Neuronal stem cell (in vitro differentiated cells): ENCODE results near the gene PLK3.

Experiments used
- DNase-seq: peaks from one replicate; pipeline ENCODE4 v3.0.0-alpha.2; 2013; ENCODE audit warnings: low spot score
- H2AFZ ChIP-seq: one replicate; pipeline ENCODE4 v1.6.1; 2013; ENCODE audit warnings: mild to moderate bottlenecking, low read length, inconsistent platforms
- H2AK5ac ChIP-seq: 2 replicates; pipeline ENCODE4 v1.6.1; 2013; ENCODE audit warnings: low read depth, mild to moderate bottlenecking, inconsistent platforms, low read length, moderate library complexity, mixed read lengths
- H2BK120ac ChIP-seq: 2 replicates; pipeline ENCODE4 v1.6.1; 2013; ENCODE audit warnings: low read depth, mild to moderate bottlenecking, inconsistent platforms, low read length, moderate library complexity, mixed read lengths
- H2BK12ac ChIP-seq: one replicate; pipeline ENCODE4 v1.6.1; 2013; ENCODE audit warnings: low read length, inconsistent platforms
- H2BK15ac ChIP-seq: 2 replicates; pipeline ENCODE4 v1.6.1; 2013; ENCODE audit warnings: mild to moderate bottlenecking, low read length, inconsistent platforms, mixed read lengths
- H2BK5ac ChIP-seq: one replicate; pipeline ENCODE4 v1.6.1; 2013; ENCODE audit warnings: inconsistent platforms, mild to moderate bottlenecking, low read length, moderate library complexity
- H3K14ac ChIP-seq: one replicate; pipeline ENCODE4 v1.6.1; 2013; ENCODE audit warnings: low read length, inconsistent platforms
- H3K18ac ChIP-seq: 2 replicates; pipeline ENCODE4 v1.6.1; 2013; ENCODE audit warnings: low read length, inconsistent platforms
- H3K23ac ChIP-seq: 2 replicates; pipeline ENCODE4 v1.6.1; 2013; ENCODE audit warnings: low read depth, mild to moderate bottlenecking, mixed read lengths, low read length, inconsistent platforms; ENCODE audit not compliant: poor library complexity
- H3K27ac ChIP-seq: replicated peaks from 3 replicates; pipeline ENCODE4 v1.5.1; 2013; ENCODE audit warnings: low read length, inconsistent platforms
- H3K27me3 ChIP-seq, 3 experiments: 2 replicates each; pipeline ENCODE4 v1.6.1; 2013; ENCODE audit warnings: low read length in 3 of 3, mild to moderate bottlenecking in 2 of 3, inconsistent platforms in 1 of 3, low read depth in 1 of 3, mixed read lengths in 1 of 3, moderate library complexity in 1 of 3; ENCODE audit not compliant: control insufficient read depth in 3 of 3, insufficient read depth in 3 of 3
- H3K36me3 ChIP-seq, 2 donors: replicated peaks in 1 of 2; 2 replicates each; pipeline ENCODE4 v1.6.1; 2013; ENCODE audit warnings: low read length in 2 of 2; ENCODE audit not compliant: control insufficient read depth in 2 of 2, insufficient read depth in 2 of 2
- H3K4ac ChIP-seq: 2 replicates; pipeline ENCODE4 v1.6.1; 2013; ENCODE audit warnings: inconsistent platforms, mild to moderate bottlenecking, low read length, moderate library complexity
- H3K4me1 ChIP-seq, 2 donors: 1 replicate in 1 of 2; 2 replicates in 1 of 2; pipeline ENCODE4 v1.6.1; 2013; ENCODE audit warnings: low read length in 2 of 2, low read depth in 1 of 2; ENCODE audit not compliant: control insufficient read depth in 2 of 2, insufficient read depth in 1 of 2
- H3K4me2 ChIP-seq: one replicate; pipeline ENCODE4 v1.6.1; 2013; ENCODE audit warnings: mild to moderate bottlenecking, low read length, inconsistent platforms; ENCODE audit not compliant: insufficient read depth, poor library complexity, severe bottlenecking
- H3K4me3 ChIP-seq, 2 donors: 2 replicates each; pipeline ENCODE4 v1.5.1; 2013; ENCODE audit warnings: low read length in 2 of 2, mild to moderate bottlenecking in 2 of 2, inconsistent platforms in 1 of 2, moderate library complexity in 1 of 2
- H3K79me1 ChIP-seq: one replicate; pipeline ENCODE4 v1.6.1; 2013; ENCODE audit warnings: low read depth, mild to moderate bottlenecking, inconsistent platforms, low read length, moderate library complexity
- H3K9ac ChIP-seq: one replicate; pipeline ENCODE4 v1.6.1; 2013; ENCODE audit warnings: mild to moderate bottlenecking, low read depth, low read length, inconsistent platforms; ENCODE audit not compliant: poor library complexity
- H3K9me3 ChIP-seq, 2 donors: replicated peaks in 1 of 2; 2 replicates each; pipeline versions ENCODE3 to v1.6.1; 2013; ENCODE audit warnings: low read length in 2 of 2, mild to moderate bottlenecking in 2 of 2, inconsistent platforms in 1 of 2, low read depth in 1 of 2, mixed read lengths in 1 of 2, moderate library complexity in 1 of 2; ENCODE audit not compliant: control insufficient read depth in 2 of 2, insufficient read depth in 1 of 2
- H4K8ac ChIP-seq: one replicate; pipeline ENCODE4 v1.6.1; 2013; ENCODE audit warnings: low read depth, mild to moderate bottlenecking, inconsistent platforms, low read length, moderate library complexity
- H4K91ac ChIP-seq: one replicate; pipeline ENCODE4 v1.6.1; 2013; ENCODE audit warnings: low read length, low read depth, mild to moderate bottlenecking, inconsistent platforms; ENCODE audit not compliant: poor library complexity
- WGBS, 2 donors: extraction: QIAGEN DNeasy Blood & Tissue Kit; methylation state at CpG; one replicate each; pipeline ENCODE4 v1.1.7; 2013; ENCODE audit warnings: missing lambda C conversion rate in 2 of 2, mixed read lengths in 1 of 2; ENCODE audit not compliant: insufficient read length in 2 of 2, insufficient replicate concordance in 1 of 2; ENCODE audit errors: extremely low coverage in 2 of 2; 5-methylcytosine and 5-hydroxymethylcytosine counted together

The PLK3 gene

DNA sequence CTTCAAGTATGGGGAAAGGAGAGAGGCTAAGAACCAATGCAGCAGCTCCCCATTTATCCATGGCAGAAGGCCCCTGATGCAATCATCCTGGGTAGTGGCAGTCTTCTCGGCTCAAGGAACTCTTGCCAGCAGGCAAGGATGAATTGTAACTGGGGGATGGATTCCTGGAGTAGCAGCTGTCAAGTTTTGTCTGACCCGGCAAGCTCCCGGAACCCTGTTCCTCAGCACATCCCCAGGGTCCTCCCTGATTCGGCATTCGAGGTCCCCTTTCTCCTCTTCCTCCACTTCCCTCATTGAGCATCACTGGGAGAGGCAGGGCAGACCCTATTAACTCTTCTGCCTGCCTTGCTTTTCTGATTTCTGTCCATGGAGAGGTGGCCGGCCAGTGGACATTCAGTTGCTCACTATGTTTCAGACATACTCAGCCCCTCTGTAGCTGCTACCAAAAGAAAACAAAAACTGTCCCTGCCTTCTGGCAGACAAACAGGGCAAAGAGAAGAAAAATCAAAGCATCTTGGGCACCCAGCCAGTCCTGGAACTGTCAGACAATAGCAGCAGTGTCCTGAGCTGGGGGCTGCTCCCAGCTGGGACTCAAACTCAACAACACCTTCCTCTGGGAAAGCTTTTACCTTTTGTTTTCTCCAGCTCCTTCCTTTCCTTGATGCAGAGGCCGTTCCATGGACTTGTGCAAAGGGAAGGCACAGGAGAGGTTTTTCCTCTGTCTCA lies 48.4 kb downstream of the PLK3 start:
- Histone ChIP-seq H2BK12ac (no peak overlapping the region), H3K9me3 (peaks cover 0 to 2% of the 10 kb centered on the region in 2 donors), H3K27me3 (no peaks in the 10 kb centered on the region), H3K27ac (no peak overlapping the region), H4K8ac (no peak overlapping the region), H3K4me2 (no peak overlapping the region), H3K79me1 (no peaks in the 10 kb centered on the region), H3K18ac (no peak overlapping the region), H3K14ac (no peak overlapping the region), H3K23ac (no peak overlapping the region), H2AK5ac (no peak overlapping the region), H2BK120ac (no peak overlapping the region), H2BK15ac (no peak overlapping the region), H3K4me1 (peaks cover 2 to 7% of the 10 kb centered on the region in 2 donors), H4K91ac (no peak overlapping the region), H2AFZ (no peak overlapping the region), H3K9ac (no peak overlapping the region), H3K36me3 (no peaks in the 10 kb centered on the region), H3K4me3 (no peak overlapping the region), H2BK5ac (no peak overlapping the region), H3K4ac (no peak overlapping the region)
- no CpG with 5 or more reads among the region's 7 CpGs for WGBS, 2 donors
- DNase-seq, result no peak

DNA sequence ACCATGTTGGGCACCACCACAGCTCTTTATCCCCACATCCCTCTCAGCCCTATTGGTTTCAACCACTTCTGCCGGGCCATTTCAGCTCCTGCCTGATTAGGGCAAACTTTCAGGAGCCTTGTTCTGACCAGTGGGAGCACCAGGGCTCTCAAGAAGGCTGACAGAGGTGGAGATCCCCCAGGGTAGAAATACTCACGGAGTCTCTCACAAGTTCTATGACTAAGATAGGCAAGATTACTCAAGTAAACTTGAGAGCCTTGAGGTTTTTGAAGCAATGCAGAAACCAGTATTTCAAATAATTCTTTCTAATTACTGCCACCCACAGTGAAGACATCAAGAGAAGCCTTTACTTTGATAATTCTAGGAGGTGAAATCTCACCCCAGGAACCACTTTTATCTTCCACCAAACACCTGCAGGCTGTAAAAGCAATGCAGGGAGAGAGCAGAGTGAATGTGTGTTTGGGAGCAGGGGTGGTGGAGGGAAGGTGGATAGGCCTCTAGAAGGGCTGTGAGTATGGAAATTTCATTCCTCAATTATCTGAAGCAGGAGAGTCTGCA lies 49.5 kb downstream of the PLK3 start:
- WGBS, 2 donors, result no CpG with 5 or more reads among the region's 2 CpGs
- peaks cover 0 to 2% of the 10 kb centered on the region in 2 donors for H3K9me3 ChIP-seq
- no peak overlapping the region for H2BK15ac ChIP-seq
- no peak overlapping the region for H3K27ac ChIP-seq
- no peak overlapping the region for H4K91ac ChIP-seq
- H2BK12ac ChIP-seq, result no peak overlapping the region
- no peak overlapping the region for H3K4ac ChIP-seq
- H2AK5ac ChIP-seq, result no peak overlapping the region
- H2BK5ac ChIP-seq, result no peak overlapping the region
- peaks cover 0 to 7% of the 10 kb centered on the region in 2 donors for H3K4me1 ChIP-seq
- no peak overlapping the region for H2BK120ac ChIP-seq
- no peaks in the 10 kb centered on the region for H3K27me3 ChIP-seq
- no peak overlapping the region for H2AFZ ChIP-seq
- no peak overlapping the region for H4K8ac ChIP-seq
- no peaks in the 10 kb centered on the region for H3K79me1 ChIP-seq
- H3K4me3 ChIP-seq, result no peak overlapping the region
- H3K9ac ChIP-seq, result no peak overlapping the region
- H3K36me3 ChIP-seq, result no peaks in the 10 kb centered on the region
- H3K4me2 ChIP-seq, result no peak overlapping the region
- no peak overlapping the region for H3K18ac ChIP-seq
- H3K14ac ChIP-seq, result no peak overlapping the region
- H3K23ac ChIP-seq, result no peak overlapping the region
- no peak for DNase-seq

DNA sequence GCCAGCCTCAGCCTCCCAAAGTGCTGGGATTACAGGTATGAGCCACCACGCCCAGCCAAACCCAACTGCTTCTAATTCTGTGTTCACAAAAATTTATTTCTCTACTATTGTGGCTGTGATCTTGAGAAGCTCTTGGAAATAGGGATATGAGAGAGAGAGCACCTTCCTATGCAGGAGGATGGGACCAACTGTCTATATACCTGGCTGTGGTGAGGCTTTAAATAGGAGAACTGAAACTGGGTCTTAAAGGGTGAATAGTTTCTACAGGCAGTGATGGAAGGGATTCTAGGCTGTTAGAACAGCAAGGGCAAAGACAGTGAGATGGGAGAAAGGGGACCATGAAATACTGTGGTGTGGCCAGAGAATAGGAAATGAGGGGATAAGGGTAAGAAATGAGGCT lies 51.1 kb downstream of the PLK3 start:
- no CpG with 5 or more reads among the region's 1 CpG for WGBS, 2 donors
- Histone ChIP-seq H3K23ac (no peak overlapping the region), H2BK12ac (no peak overlapping the region), H3K18ac (no peak overlapping the region), H3K4me3 (no peak overlapping the region), H3K27me3 (no peaks in the 10 kb centered on the region), H2BK120ac (no peak overlapping the region), H2BK15ac (no peak overlapping the region), H3K4me2 (no peak overlapping the region), H2AFZ (no peak overlapping the region), H2BK5ac (no peak overlapping the region), H3K14ac (no peak overlapping the region), H4K91ac (no peak overlapping the region), H3K27ac (no peak overlapping the region), H3K36me3 (peaks cover 0 to 6% of the 10 kb centered on the region in 2 donors), H3K4ac (no peak overlapping the region), H4K8ac (no peak overlapping the region), H3K79me1 (no peaks in the 10 kb centered on the region), H2AK5ac (no peak overlapping the region), H3K9me3 (peaks cover 0 to 2% of the 10 kb centered on the region in 2 donors), H3K9ac (no peak overlapping the region), H3K4me1 (peaks cover 0 to 7% of the 10 kb centered on the region in 2 donors)
- no peak for DNase-seq

DNA sequence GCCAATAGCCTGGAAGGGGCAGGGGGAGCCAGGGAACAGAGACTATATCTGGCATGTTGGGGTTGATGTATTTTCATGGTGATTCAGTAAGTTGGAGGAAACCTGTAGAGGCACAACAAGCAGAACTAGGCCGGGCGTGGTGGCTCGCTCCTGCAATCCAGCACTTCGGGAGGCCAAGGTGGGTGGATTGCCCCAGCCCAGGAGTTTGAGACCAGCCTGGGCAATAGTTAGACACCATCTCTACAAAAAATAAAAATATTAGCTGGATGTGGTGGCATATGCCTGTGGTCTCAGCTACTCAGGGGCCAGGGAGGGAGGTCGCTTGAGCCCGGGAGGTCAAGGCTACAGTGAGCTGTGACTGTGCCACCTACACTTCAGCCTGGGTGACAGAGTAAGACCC lies 53.0 kb downstream of the PLK3 start:
- Histone ChIP-seq H3K9ac (no peak overlapping the region), H2BK120ac (no peak overlapping the region), H2BK15ac (no peak overlapping the region), H3K4ac (no peak overlapping the region), H2AFZ (no peak overlapping the region), H3K36me3 (peaks cover 0 to 14% of the 10 kb centered on the region in 2 donors), H3K23ac (no peak overlapping the region), H4K91ac (no peak overlapping the region), H3K14ac (no peak overlapping the region), H3K27ac (no peak overlapping the region), H2BK5ac (no peak overlapping the region), H2BK12ac (no peak overlapping the region), H3K79me1 (no peaks in the 10 kb centered on the region), H3K4me2 (no peak overlapping the region), H4K8ac (no peak overlapping the region), H3K4me3 (no peak overlapping the region), H2AK5ac (no peak overlapping the region), H3K9me3 (no peaks in the 10 kb centered on the region), H3K27me3 (no peaks in the 10 kb centered on the region), H3K18ac (no peak overlapping the region), H3K4me1 (peaks cover 0 to 7% of the 10 kb centered on the region in 2 donors)
- no peak for DNase-seq
- whole genome bisulfite sequencing, 2 donors, result no CpG with 5 or more reads among the region's 6 CpGs
